Measurements from ENCODE around the gene PBX3. TPM values are rescaled to one million over a fixed set of nuclear protein-coding genes. Genes with fewer than 3 reads are reported as not detected.

Gene PBX3
- total RNA-seq, 2 experiments from 2014 or later, result 40.8 to 54.6 TPM

GRCh38 chr9:125988479-125989050 lies 241.4 kb downstream of the PBX3 start:
- intact Hi-C loops (cut with micrococcal nuclease; ENCODE audit: unreplicated experiment), result no loop called here
- no peaks in the 10 kb centered on the region for H4K20me1 ChIP-seq (ENCODE audit: insufficient read depth, low read length)
- DNase-seq (ENCODE audit: low spot score), result no peak
- no peak overlapping the region for H3K27ac ChIP-seq (ENCODE audit: low read depth, low read length, poor library complexity, severe bottlenecking)
- H3K9me2 ChIP-seq (ENCODE audit: insufficient read depth, low read length), result no peaks in the 10 kb centered on the region
- BruUV-seq (replicated peaks), result no TSS peak
- no peak overlapping the region for H3K4me3 ChIP-seq (ENCODE audit: low read depth, low read length, poor library complexity, severe bottlenecking)
- no peaks in the 10 kb centered on the region for H3K4me1 ChIP-seq (ENCODE audit: insufficient read depth, low read length, poor library complexity, severe bottlenecking)
- no peaks in the 10 kb centered on the region for H3K9me3 ChIP-seq (ENCODE audit: low read length)
- no peak overlapping the region for H3K4me2 ChIP-seq (ENCODE audit: low read length)
- H2AFZ ChIP-seq (ENCODE audit: low read length), result no peak overlapping the region
- CTCF ChIA-PET (ENCODE audit: unreplicated experiment), result no interaction called here
- POLR2A ChIA-PET, result no interaction called here
- no peak for TF ChIP-seq EZH2phosphoT487 (IDR thresholded peaks at IDR 0.05; ENCODE audit: borderline replicate concordance, low read depth, low read length)
- no peak for TF ChIP-seq CTCF (conservative IDR thresholded peaks at IDR 0.05; ENCODE audit: low read length)
- no peaks in the 10 kb centered on the region for H3K79me2 ChIP-seq (ENCODE audit: insufficient read depth, low read depth, low read length)
- no peaks in the 10 kb centered on the region for H3K36me3 ChIP-seq (ENCODE audit: insufficient read depth, low read length)

- no peaks in the 10 kb centered on the region for H4K20me1 ChIP-seq (ENCODE audit: insufficient read depth, low read length)
- no peaks in the 10 kb centered on the region for H3K4me1 ChIP-seq (ENCODE audit: insufficient read depth, low read length, poor library complexity, severe bottlenecking)
- no peak overlapping the region for H2AFZ ChIP-seq (ENCODE audit: low read length)
- H3K9me3 ChIP-seq (ENCODE audit: low read length), result no peaks in the 10 kb centered on the region
- no peaks in the 10 kb centered on the region for H3K9me2 ChIP-seq (ENCODE audit: insufficient read depth, low read length)
- intact Hi-C loops (cut with micrococcal nuclease; ENCODE audit: unreplicated experiment), result no loop called here
- H3K27ac ChIP-seq (ENCODE audit: low read depth, low read length, poor library complexity, severe bottlenecking), result no peak overlapping the region
- CTCF ChIA-PET (ENCODE audit: unreplicated experiment), result no interaction called here
- H3K4me2 ChIP-seq (ENCODE audit: low read length), result no peak overlapping the region
- no TSS peak for BruUV-seq (replicated peaks)
- H3K4me3 ChIP-seq (ENCODE audit: low read depth, low read length, poor library complexity, severe bottlenecking), result no peak overlapping the region
- H3K79me2 ChIP-seq (ENCODE audit: insufficient read depth, low read depth, low read length), result no peaks in the 10 kb centered on the region
- DNase-seq (ENCODE audit: low spot score), result no peak
- TF ChIP-seq EZH2phosphoT487 (IDR thresholded peaks at IDR 0.05; ENCODE audit: borderline replicate concordance, low read depth, low read length), result no peak
- no peak for TF ChIP-seq CTCF (conservative IDR thresholded peaks at IDR 0.05; ENCODE audit: low read length)
- H3K36me3 ChIP-seq (ENCODE audit: insufficient read depth, low read length), result no peaks in the 10 kb centered on the region
- POLR2A ChIA-PET, result no interaction called here
These were observed 241.9 kb downstream of the PBX3 start for GRCh38 chr9:125989090-125989501.

GRCh38 chr9:125989524-125990180 lies 242.5 kb downstream of the PBX3 start:
- ChIA-PET CTCF (ENCODE audit: unreplicated experiment) (no interaction called here), POLR2A (no interaction called here)
- no peaks in the 10 kb centered on the region for H3K4me1 ChIP-seq (ENCODE audit: insufficient read depth, low read length, poor library complexity, severe bottlenecking)
- H3K27ac ChIP-seq (ENCODE audit: low read depth, low read length, poor library complexity, severe bottlenecking), result no peak overlapping the region
- no peak for TF ChIP-seq EZH2phosphoT487 (IDR thresholded peaks at IDR 0.05; ENCODE audit: borderline replicate concordance, low read depth, low read length)
- no peak for TF ChIP-seq CTCF (conservative IDR thresholded peaks at IDR 0.05; ENCODE audit: low read length)
- H4K20me1 ChIP-seq (ENCODE audit: insufficient read depth, low read length), result no peaks in the 10 kb centered on the region
- H3K79me2 ChIP-seq (ENCODE audit: insufficient read depth, low read depth, low read length), result no peaks in the 10 kb centered on the region
- H3K9me3 ChIP-seq (ENCODE audit: low read length), result no peaks in the 10 kb centered on the region
- no peak overlapping the region for H3K4me3 ChIP-seq (ENCODE audit: low read depth, low read length, poor library complexity, severe bottlenecking)
- no peak overlapping the region for H2AFZ ChIP-seq (ENCODE audit: low read length)
- H3K36me3 ChIP-seq (ENCODE audit: insufficient read depth, low read length), result no peaks in the 10 kb centered on the region
- BruUV-seq (replicated peaks), result no TSS peak
- H3K9me2 ChIP-seq (ENCODE audit: insufficient read depth, low read length), result no peaks in the 10 kb centered on the region
- no peak for DNase-seq (ENCODE audit: low spot score)
- no peak overlapping the region for H3K4me2 ChIP-seq (ENCODE audit: low read length)
- intact Hi-C loops (cut with micrococcal nuclease; ENCODE audit: unreplicated experiment), result no loop called here

Data from OCI-LY7 (cell line).